HG02973 (cell line): ENCODE data around the gene NOS1.

Experiments
- ATAC-seq: cut with Tn5 transposase; IDR thresholded peaks from one replicate; pipeline ENCODE4 v1.9.1; 2021; ENCODE audit warnings: moderate library complexity; ENCODE audit not compliant: unreplicated experiment

Gene NOS1

GRCh38 chr12:117331691-117332090 lies 29.7 kb downstream of the NOS1 start:
- ATAC-seq: no peak

- ATAC-seq: no peak
Measured at GRCh38 chr12:117330441-117331113, 30.8 kb downstream of the NOS1 start.

- no peak for ATAC-seq
Measured at GRCh38 chr12:117329756-117330155, 31.7 kb downstream of the NOS1 start.

- no peak for ATAC-seq
Measured at GRCh38 chr12:117328556-117329100, 32.8 kb downstream of the NOS1 start.

GRCh38 chr12:117322428-117322827 lies 39.0 kb downstream of the NOS1 start:
- no peak for ATAC-seq

GRCh38 chr12:117321572-117321971 lies 39.9 kb downstream of the NOS1 start:
- no peak for ATAC-seq

- no peak for ATAC-seq
Measured at GRCh38 chr12:117318591-117318990, 42.8 kb downstream of the NOS1 start.

- ATAC-seq: no peak
Measured at GRCh38 chr12:117316336-117316735, 45.1 kb downstream of the NOS1 start.

- no peak for ATAC-seq
Measured at GRCh38 chr12:117313926-117314325, 47.5 kb downstream of the NOS1 start.

- ATAC-seq: no peak
Measured at GRCh38 chr12:117312770-117313169, 48.7 kb downstream of the NOS1 start.

- ATAC-seq: no peak
Measured at GRCh38 chr12:117309276-117309925, 52.0 kb downstream of the NOS1 start.

GRCh38 chr12:117300174-117300573 lies 61.3 kb downstream of the NOS1 start:
- no peak for ATAC-seq

- no peak for ATAC-seq
Measured at GRCh38 chr12:117298648-117299225, 62.7 kb downstream of the NOS1 start.

GRCh38 chr12:117298191-117298590 lies 63.2 kb downstream of the NOS1 start:
- no peak for ATAC-seq

GRCh38 chr12:117294189-117294603 lies 67.2 kb downstream of the NOS1 start:
- ATAC-seq: no peak

- ATAC-seq: no peak
Measured at GRCh38 chr12:117293510-117293909, 67.9 kb downstream of the NOS1 start.

- ATAC-seq: no peak
Measured at GRCh38 chr12:117292688-117293087, 68.7 kb downstream of the NOS1 start.

- no peak for ATAC-seq
Measured at GRCh38 chr12:117284140-117284539, 77.3 kb downstream of the NOS1 start.

GRCh38 chr12:117282490-117282889 lies 78.9 kb downstream of the NOS1 start:
- ATAC-seq: no peak

- ATAC-seq: no peak
Measured at GRCh38 chr12:117280019-117280680, 81.3 kb downstream of the NOS1 start.

GRCh38 chr12:117279606-117280005 lies 81.8 kb downstream of the NOS1 start:
- ATAC-seq: no peak

GRCh38 chr12:117277875-117278274 lies 83.6 kb downstream of the NOS1 start:
- no peak for ATAC-seq
